ENCODE measurements around the gene TUBD1.

The TUBD1 gene

GRCh38 chr17:59901604-59902003 is 8.9 kb upstream of the TUBD1 start:
- Histone ChIP-seq H3K79me2 (ENCODE audit: low read length) (peaks cover 95% of the 10 kb centered on the region), H3K9ac (ENCODE audit: low read length) (no peak overlapping the region), H3K4me1 (ENCODE audit: low read length) (no peaks in the 10 kb centered on the region), H2AFZ (ENCODE audit: low read depth, low read length) (no peak overlapping the region), H3K27me3 (ENCODE audit: low read depth, low read length) (no peaks in the 10 kb centered on the region), H3K9me3 (ENCODE audit: insufficient read depth, low read length) (no peaks in the 10 kb centered on the region), H3K4me2 (ENCODE audit: low read length) (no peak overlapping the region), H3K4me3 (ENCODE audit: low read length) (no peak overlapping the region), H3K27ac (ENCODE audit: low read length) (no peak overlapping the region), H4K20me1 (ENCODE audit: insufficient read depth, low read length) (peaks cover 8% of the 10 kb centered on the region; the same call in 1 of the 2 replicates), H3K36me3 (replicated peaks; ENCODE audit: low read depth, low read length) (no peaks in the 10 kb centered on the region)
- TF ChIP-seq EZH2phosphoT487 (IDR thresholded peaks at IDR 0.05; ENCODE audit: low read depth) = no peak
- no peak for TF ChIP-seq CTCF (IDR thresholded peaks at IDR 0.05; ENCODE audit: low read depth, low read length)

GRCh38 chr17:59899099-59899498 is 6.4 kb upstream of the TUBD1 start:
- H2AFZ ChIP-seq (ENCODE audit: low read depth, low read length) = no peak overlapping the region
- H3K9ac ChIP-seq (ENCODE audit: low read length) = no peak overlapping the region
- no peaks in the 10 kb centered on the region for H3K36me3 ChIP-seq (replicated peaks; ENCODE audit: low read depth, low read length)
- H3K4me1 ChIP-seq (ENCODE audit: low read length) = peaks cover 4% of the 10 kb centered on the region
- no peak overlapping the region for H3K27ac ChIP-seq (ENCODE audit: low read length)
- H3K4me3 ChIP-seq (ENCODE audit: low read length) = no peak overlapping the region
- TF ChIP-seq CTCF (IDR thresholded peaks at IDR 0.05; ENCODE audit: low read depth, low read length) (peak; percentile 24; the same call in 1 of the 2 replicates), EZH2phosphoT487 (IDR thresholded peaks at IDR 0.05; ENCODE audit: low read depth) (no peak)
- peaks cover 12% of the 10 kb centered on the region for H4K20me1 ChIP-seq (ENCODE audit: insufficient read depth, low read length)
- no peak overlapping the region for H3K4me2 ChIP-seq (ENCODE audit: low read length)
- peaks cover 96% of the 10 kb centered on the region for H3K79me2 ChIP-seq (ENCODE audit: low read length)
- H3K9me3 ChIP-seq (ENCODE audit: insufficient read depth, low read length) = no peaks in the 10 kb centered on the region
- H3K27me3 ChIP-seq (ENCODE audit: low read depth, low read length) = no peaks in the 10 kb centered on the region

GRCh38 chr17:59897090-59897489 is 4.3 kb upstream of the TUBD1 start:
- Histone ChIP-seq H3K4me3 (ENCODE audit: low read length) (no peak overlapping the region), H3K36me3 (replicated peaks; ENCODE audit: low read depth, low read length) (no peaks in the 10 kb centered on the region), H2AFZ (ENCODE audit: low read depth, low read length) (no peak overlapping the region), H3K27me3 (ENCODE audit: low read depth, low read length) (peaks cover 4% of the 10 kb centered on the region; the same call in 1 of the 2 replicates), H3K9me3 (ENCODE audit: insufficient read depth, low read length) (no peaks in the 10 kb centered on the region), H3K4me2 (ENCODE audit: low read length) (no peak overlapping the region), H3K4me1 (ENCODE audit: low read length) (peaks cover 7% of the 10 kb centered on the region), H3K9ac (ENCODE audit: low read length) (no peak overlapping the region), H3K79me2 (ENCODE audit: low read length) (peaks cover 93% of the 10 kb centered on the region), H3K27ac (ENCODE audit: low read length) (no peak overlapping the region), H4K20me1 (ENCODE audit: insufficient read depth, low read length) (peaks cover 13% of the 10 kb centered on the region)
- TF ChIP-seq CTCF (IDR thresholded peaks at IDR 0.05; ENCODE audit: low read depth, low read length) (no peak), EZH2phosphoT487 (IDR thresholded peaks at IDR 0.05; ENCODE audit: low read depth) (no peak)

GRCh38 chr17:59893676-59894100 is 945 bp upstream of the TUBD1 start:
- peaks cover 71% of the 10 kb centered on the region for H3K79me2 ChIP-seq (ENCODE audit: low read length)
- H3K27me3 ChIP-seq (ENCODE audit: low read depth, low read length) = peaks cover 4% of the 10 kb centered on the region; the same call in 1 of the 2 replicates
- H3K4me3 ChIP-seq (ENCODE audit: low read length) = peak overlapping the region; percentile 86
- H3K36me3 ChIP-seq (replicated peaks; ENCODE audit: low read depth, low read length) = no peaks in the 10 kb centered on the region
- peaks cover 8% of the 10 kb centered on the region for H4K20me1 ChIP-seq (ENCODE audit: insufficient read depth, low read length)
- no peaks in the 10 kb centered on the region for H3K9me3 ChIP-seq (ENCODE audit: insufficient read depth, low read length)
- H3K4me2 ChIP-seq (ENCODE audit: low read length) = peak overlapping the region; percentile 90
- H2AFZ ChIP-seq (ENCODE audit: low read depth, low read length) = no peak overlapping the region
- peak overlapping the region; percentile 88 for H3K9ac ChIP-seq (ENCODE audit: low read length)
- peaks cover 10% of the 10 kb centered on the region for H3K4me1 ChIP-seq (ENCODE audit: low read length)
- TF ChIP-seq CTCF (IDR thresholded peaks at IDR 0.05; ENCODE audit: low read depth, low read length) (no peak), EZH2phosphoT487 (IDR thresholded peaks at IDR 0.05; ENCODE audit: low read depth) (no peak)
- H3K27ac ChIP-seq (ENCODE audit: low read length) = peak overlapping the region; percentile 60
